ENCODE data around the gene OXCT2.
"Not testable (repeated sequence)": the region's sequence is repeated elsewhere in the genome, so short reads cannot be mapped to it uniquely, and the experiment has no call there.

OXCT2 gene

DNA sequence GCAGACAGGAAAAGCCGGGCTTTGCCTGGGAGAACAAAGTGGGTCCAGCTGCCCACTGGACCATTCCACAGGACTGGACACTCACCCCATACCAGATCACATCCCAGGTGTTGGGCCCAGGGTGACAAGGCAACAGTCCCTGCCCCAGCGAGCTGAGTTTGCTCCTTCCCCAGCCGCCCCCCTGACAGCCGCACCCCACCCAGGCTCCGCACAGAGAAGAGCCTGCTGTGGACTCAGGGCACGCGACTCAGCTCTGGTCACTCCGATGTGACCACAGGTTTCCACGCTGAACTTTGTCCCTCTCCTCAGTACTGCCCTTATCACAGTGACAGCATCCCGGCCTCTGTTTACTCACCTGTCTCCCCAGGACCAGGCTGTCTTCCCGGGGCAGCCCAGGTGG is 16.3 kb upstream of the OXCT2 start:
- DNase-seq (ENCODE audit: low read depth in 2 of 2) = no peak

DNA sequence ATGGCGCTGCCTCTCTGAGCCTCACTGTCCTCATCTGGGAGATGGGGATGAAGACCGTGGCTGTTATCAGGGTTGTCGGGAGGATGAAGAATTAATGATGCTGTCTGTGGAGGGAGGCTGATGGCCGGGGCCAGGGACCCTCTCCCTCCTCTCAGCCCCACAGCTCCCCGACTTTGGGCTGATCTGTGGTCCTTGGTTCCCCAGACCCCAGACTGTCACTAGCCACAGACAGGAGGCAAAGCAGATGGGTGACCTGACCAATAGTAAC is 15.9 kb upstream of the OXCT2 start:
- DNase-seq (ENCODE audit: low read depth in 2 of 2) = not testable (repeated sequence)

DNA sequence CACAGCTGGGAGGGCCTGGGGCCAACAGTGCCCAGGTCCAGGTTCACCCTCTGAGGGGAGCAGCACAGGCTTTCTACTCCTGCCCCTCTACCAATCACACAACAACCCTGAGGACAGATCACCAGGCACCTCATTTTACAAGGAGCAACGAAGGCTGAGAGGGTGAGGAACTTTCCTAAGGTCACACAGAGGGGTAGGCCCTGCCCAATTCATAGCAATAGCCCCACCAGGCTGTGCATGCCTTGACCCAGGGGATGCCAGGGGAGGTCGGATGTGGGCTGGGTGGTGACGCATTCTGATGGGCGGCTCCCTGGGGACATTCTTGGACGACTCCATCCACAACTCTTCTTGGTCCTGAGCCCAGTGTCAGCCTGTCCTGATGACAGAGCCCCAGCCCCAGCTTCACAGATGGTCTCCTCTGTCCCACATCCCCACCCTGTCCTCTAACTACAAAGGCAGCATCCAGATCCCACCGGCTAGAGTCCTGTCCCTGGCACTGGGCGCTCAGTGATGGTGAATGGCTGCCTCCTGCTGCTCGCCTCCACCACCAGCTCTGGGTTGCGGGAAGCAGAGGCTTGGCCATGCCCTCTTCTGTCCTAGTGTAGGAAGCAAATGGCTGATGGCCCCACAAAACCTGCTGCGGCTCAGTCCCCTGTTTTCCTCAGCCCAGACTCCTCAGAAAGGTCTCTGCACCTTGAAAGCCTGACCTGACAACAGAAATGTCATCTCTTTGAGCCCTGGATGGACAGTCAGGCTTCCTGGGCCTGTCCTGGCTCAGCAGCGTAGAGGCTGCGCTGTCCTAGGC is 15.4 kb upstream of the OXCT2 start:
- not testable (repeated sequence) for DNase-seq (ENCODE audit: low read depth in 2 of 2)

DNA sequence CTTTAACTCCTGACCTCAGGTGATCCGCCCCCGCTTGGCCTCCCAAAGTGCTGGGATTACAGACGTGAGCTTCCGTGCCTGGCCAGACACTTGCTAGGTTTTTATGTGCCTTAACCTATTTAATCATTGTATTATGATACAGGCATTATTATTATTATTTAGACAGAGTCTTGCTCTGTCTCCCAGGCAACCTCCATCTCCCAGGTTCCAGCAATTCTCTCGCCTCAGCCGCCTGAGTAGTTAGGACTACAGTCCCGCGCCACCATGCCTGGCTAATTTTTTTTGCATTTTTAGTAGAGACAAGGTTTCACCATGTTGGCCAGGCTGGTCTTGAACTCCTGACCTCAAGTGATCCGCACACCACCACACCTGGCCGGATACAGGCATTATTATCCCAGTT is 11.5 kb upstream of the OXCT2 start:
- not testable (repeated sequence) for DNase-seq (ENCODE audit: low read depth in 2 of 2)

DNA sequence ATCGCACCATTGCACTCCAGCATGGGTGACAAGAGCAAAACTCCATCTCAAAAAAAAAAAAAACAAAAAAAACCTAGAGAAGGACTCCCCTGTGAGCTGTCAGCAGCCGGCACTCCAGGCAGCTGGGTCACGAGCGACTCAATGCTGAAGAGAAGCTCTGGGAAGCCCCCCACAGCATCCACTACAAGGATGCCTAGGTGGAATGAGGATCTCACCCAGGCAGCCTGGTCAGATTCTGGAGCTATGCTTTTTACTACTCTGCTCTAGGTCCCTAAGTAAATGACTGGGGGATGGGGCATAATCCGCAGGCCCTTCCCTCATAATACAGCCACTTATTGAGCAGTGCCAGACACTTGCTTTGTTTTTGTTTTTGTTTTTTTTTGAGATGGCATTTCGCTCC is 11.0 kb upstream of the OXCT2 start:
- DNase-seq (ENCODE audit: low read depth in 2 of 2) = no peak

DNA sequence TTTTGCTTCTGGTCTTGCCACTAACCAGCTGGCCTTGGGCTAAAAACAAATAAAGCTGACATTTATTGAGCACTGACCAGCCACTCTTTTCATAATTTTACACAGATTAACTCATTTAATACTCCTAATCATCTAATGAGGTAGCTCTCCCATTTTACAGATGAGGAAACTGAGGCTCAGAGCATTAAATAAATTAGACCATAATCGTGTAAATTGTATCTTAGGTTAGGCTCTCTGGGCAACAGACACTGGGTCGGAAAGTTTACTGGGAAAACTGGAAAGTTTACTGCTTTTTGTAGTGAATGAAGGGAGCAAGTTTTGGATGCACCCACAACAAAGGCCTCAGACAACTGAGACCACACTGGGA is 10.2 kb upstream of the OXCT2 start:
- no peak for DNase-seq (ENCODE audit: low read depth in 2 of 2)

DNA sequence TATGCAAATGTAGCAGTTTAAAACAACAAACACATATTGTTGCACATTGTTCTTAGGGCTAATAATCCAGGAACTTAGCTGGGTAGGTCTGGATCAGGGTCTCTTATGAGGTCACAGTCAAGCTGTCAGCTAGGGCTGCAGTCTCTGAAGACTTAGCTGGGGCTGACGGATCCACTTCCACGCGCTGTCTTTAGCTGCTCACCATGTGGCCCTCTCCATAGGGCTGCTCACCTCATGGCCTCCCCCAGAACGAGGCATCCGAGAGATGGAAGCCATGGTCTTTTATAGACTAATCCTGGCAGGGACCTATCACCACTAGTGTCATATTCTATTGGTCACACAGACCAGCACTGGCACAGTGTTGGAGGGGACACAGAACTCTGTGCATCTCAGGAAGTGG is 8.7 kb upstream of the OXCT2 start:
- no peak for DNase-seq (ENCODE audit: low read depth in 2 of 2)

DNA sequence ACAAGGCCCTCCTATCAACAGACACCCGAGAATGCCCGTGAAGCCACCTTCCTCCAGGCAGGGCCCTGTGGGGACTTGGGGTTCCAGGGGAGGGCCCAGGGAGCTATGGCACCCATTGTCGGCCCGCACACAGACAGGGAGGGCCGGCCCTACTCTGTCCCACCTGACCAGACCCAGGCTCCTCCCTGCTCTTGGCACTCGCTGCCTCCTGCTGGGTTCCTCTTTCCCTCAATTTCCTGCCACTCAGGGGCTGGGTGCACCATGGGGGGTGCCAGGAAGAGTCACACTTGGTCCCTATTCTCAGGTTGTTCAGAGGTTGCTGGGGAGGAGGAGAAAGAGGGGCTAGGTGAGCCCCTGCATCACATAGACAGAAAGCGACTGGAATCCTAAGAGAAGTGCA is 8.0 kb upstream of the OXCT2 start:
- DNase-seq (ENCODE audit: low read depth in 2 of 2) = no peak

DNA sequence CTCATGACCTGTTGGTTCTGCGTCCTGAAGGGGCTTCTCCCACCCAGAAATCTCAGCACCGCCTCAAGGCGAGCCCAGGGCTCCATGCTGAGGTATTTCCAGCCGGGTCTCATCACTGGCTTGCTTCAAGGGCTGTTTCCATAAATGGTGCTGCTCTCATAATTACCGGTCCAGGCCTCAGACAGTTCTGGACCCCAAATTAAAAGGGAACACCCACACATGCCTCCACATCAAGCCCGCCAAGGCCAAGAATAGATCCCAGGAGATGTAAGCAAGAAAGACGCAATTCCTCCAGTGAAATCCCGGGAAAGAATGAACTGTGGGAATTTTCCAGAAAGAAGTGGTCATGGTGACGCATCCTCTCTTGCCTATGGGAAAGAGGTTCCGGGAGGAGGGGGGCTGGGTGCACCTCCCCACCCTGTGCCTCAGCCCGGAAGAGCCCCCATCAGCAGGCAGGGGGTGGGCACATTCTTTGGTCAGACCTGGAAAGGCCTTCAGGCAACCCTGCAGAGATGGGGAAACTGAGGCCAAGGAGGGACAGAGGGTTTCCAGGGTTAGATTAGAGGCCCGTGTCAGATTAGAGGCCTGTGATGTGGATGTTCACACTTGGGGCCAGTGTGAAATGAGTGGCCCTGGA is 7.4 kb upstream of the OXCT2 start:
- DNase-seq (ENCODE audit: low read depth in 2 of 2) = not testable (repeated sequence)

DNA sequence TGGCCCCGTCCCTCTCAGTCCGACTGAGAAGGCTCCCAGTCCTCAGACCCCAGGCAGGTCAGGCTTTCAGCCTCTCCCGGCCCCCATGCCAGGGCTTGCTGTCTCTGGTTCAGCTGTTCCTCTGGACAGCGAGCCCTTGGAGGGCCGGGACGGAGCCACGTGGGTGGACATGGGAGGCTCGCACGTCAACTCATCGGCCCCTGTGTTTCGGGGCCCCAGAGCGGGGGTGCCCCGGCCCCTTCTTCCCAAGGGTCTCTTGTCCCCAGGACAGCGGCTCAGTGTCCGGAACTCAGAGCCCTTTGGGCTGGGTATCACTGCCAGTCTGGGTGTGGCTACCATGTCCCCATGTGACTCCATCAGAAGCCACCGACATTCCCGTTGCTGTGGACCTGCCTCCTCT is 6.7 kb upstream of the OXCT2 start:
- DNase-seq (ENCODE audit: low read depth in 2 of 2) = not testable (repeated sequence)

DNA sequence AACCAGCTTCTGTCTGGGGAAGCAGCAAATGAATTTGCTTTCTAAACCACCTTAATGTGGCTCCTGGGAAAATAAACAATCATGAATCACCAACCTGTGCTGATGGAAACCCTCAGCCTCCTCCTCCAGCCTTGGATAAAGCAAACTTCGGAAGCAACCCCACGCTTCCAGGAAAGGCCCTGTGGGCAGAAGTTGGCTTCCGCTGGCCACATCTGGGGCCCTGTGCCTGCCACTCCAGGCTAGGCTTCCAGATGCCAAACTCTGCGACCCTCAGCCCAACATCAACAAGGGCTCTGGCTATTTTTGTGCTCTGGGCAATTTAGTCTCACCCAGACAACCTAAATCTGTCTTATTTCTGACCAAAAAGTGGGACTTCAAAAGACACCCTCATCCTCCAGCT is 6.2 kb upstream of the OXCT2 start:
- no peak for DNase-seq (ENCODE audit: low read depth in 2 of 2)

DNA sequence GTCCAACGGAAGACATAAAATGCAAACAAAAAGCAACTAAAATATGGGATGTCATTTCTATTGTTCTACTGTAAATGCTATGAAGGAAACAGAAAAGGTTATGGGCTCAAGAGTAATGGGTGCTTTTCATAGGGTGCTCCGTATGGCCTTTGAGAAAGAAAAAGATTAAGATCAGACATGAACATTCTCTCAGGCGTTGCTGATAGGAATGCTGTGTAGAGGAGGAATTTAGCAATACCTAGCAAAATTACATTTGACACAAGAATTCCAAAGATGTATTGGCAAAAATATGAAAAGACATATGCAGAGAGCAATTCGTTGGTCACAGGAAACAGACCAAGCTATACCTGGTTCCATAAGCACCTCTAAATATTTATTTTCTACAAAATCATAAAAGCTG is 5.7 kb upstream of the OXCT2 start:
- no peak for DNase-seq (ENCODE audit: low read depth in 2 of 2)

DNA sequence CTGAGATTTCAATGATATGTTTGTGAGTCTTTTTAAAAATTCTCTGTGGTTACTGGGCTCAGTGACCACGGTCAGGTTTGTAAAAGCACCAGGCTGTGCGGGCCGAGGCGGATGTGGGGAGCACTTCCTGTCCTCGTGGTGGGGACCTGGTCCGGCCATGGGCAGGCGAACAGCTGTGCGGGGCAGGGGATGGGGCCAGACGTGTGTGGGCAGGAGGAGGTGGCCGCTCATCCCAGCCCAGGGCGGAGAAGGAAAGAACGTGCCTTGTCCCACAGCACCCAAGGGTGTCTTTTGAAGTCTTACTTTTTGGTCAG is 5.2 kb upstream of the OXCT2 start:
- DNase-seq (ENCODE audit: low read depth in 2 of 2) = no peak

DNA sequence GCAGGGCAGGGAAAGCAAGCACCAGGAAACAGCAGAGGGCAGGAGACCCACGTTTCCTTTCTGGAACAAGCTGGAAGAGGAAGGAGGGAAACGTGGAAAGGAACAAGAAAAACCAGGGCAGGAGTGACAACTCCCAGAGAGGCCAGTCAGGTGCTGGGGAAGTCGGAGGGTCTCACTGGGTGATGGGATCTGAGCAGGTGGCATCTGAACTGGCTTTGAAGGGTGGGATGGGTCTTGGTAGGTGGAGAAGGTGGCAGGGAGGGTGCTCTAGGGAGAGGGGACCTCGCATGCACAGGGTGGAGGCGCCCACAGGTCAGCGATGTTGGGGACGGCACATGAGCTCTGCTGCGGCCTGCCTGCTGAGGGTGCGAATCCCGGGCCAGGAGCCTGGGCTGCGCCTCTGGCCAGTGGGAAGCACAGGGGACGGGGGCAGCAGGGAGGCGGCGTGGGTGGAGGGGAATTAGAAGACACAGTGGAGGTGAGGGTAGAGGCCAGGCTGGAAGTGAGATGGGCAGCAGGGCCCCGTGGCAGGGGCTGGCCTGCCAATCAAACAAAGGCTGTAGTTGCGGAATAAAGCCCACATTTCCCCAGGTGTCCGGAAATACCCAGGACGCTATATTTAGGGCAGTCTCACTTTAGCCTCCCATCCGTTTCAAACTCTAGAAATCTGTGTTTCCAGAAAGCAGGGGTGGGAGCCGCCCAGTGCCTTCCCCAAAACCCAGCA is 4.7 kb upstream of the OXCT2 start:
- not testable (repeated sequence) for DNase-seq (ENCODE audit: low read depth in 2 of 2)

DNA sequence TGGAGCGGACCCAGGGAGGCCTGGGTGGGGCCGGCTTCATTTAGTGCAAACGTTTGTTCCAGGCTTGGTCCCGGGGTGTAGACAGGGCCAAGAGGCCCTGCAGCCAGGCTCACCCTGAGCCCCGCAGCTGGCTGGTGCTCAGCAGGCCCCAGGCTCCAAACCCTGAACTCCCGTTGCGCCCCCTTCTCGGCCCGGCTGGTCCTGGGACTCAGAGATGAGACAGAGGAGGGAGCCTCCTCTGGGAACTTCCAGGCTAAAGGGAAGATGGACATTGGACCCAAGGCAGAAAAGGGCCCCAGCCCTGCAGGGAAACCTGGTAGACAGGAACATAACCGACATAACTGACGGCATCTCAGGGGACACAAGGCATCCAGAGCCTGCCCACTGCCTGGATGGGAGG is 4.0 kb upstream of the OXCT2 start:
- not testable (repeated sequence) for DNase-seq (ENCODE audit: low read depth in 2 of 2)

DNA sequence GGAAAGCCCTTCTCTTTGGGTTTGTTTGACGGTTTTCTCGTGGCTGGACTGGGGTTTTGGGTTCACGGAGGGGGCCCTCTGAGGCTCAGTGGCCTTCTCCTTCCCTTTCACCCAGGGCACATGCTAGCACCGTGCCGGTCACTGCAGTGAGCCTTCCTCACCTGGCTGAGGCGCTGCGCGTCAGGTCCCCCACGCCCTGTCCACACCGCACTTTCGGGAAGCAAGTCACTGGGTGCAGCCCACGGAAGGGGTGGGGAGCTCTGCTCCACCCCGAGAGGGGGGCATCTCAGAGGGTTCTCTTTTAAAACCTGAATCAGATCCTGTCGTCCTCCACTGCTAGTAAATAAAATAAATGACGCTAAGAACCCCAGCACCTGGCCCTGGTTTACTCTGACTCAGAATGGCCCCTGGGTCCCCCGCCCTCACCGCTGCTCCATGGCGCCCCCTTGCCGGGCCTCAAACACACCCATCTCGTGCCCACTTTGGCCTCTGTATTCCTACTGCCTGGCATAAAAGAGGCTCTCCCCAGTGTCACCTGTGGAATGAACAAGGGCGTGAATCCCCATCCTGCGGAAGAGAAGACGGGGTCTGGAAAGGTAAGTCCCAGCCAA is 2.3 kb upstream of the OXCT2 start:
- DNase-seq (ENCODE audit: low read depth in 2 of 2) = not testable (repeated sequence)

DNA sequence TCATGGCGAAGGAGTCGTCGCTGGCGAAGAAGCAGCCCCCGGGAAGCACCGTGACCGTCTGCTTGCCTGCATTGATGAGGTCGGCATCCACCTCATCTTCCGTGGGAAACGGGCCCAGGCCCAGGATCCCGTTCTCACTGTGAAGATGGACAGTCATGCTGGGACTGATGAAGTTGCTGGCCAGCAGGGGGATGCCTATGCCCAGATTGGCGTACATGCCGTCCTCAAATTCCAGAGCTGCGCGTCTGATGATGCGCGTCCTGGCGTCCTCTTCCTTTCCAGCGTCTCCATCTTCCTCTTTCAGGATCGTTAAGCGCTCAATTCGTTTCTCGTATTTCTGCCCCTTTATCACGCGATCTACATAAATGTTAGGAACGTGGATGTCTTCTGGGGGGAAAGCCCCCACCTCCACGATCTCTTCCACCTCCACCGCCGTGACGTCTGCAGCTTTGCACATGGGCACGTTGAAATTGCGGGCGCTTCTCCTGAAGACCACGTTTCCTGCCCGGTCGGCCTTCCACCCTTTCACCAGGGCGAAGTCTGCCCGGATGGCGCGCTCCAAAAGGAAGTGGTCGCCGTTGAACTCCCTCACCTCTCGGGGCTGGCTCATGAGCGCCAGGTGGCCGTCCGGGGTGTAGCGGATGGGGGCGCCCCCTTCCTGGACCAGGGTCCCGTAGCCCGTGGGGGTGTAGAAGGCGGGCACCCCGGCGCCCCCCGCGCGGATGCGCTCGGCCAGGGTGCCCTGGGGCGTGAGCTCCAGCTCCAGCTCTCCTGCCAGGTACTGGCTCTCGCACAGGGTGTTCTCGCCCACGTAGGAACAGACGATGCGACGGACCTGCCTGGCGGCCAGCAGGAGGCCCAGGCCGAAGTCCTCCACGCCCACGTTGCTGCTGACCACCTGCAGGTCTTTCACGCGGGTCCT is 787 bp downstream of the OXCT2 start:
- DNase-seq (ENCODE audit: low read depth in 2 of 2) = not testable (repeated sequence)

DNA sequence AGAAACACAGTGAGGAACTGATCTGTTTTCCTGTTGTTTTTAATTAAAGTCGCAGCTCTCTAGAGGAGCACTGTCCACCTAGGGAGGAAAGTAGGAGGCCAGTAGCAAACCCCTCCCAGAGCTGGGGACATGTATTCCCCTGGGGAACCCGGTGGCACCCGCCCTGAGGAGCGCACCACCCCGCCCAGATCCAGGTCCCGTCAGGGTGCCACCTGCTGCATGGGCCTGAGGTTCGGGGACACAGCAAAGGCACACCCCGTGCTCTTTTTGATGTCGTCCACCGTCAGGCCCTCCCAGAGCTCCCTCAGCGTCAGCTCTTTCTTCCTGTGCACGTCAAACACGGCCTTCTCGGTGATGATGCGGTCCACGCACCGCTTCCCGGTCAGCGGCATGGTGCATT is 1.6 kb downstream of the OXCT2 start:
- DNase-seq (ENCODE audit: low read depth in 2 of 2) = not testable (repeated sequence)

DNA sequence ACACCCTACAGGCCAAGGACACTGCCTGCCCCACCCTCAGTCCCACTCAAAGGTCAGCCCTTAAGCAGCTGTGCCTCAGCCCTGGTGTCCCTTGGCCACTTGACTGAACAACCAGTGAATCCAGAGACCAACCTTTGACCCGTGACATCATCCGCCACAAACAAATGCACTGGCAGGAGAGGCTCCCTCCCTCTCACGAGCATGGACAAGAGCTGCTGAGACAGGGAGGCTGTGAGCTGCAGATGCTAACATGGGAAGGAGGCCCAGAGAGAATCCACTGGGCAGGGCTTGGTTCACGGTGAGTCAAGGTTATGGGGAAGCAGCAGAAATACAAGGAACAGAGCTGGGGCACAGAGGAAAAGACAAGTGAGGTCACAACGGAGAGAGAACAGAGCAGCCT is 4.7 kb downstream of the OXCT2 start:
- not testable (repeated sequence) for DNase-seq (ENCODE audit: low read depth in 2 of 2)

DNA sequence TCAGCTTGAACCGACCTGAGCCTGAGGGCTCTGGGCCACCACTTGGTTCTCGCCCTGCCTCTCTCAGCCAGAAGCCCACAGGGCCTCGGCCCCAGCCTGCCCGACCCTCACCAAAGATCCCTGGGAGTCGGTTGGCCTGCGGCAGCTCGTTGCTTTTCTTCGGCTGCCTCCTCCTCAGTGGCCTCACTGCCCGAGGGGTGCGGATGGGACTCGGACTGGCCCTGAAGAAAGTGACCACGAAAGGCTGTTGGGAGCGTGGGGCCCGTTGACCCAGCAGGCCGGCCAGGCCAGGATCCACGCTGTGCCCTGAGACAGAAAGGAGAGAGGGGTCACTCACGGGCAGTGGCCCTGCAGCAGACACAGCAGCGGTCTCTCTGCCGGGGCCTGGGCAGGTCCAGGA is 6.6 kb downstream of the OXCT2 start:
- DNase-seq (ENCODE audit: low read depth in 2 of 2) = not testable (repeated sequence)

DNA sequence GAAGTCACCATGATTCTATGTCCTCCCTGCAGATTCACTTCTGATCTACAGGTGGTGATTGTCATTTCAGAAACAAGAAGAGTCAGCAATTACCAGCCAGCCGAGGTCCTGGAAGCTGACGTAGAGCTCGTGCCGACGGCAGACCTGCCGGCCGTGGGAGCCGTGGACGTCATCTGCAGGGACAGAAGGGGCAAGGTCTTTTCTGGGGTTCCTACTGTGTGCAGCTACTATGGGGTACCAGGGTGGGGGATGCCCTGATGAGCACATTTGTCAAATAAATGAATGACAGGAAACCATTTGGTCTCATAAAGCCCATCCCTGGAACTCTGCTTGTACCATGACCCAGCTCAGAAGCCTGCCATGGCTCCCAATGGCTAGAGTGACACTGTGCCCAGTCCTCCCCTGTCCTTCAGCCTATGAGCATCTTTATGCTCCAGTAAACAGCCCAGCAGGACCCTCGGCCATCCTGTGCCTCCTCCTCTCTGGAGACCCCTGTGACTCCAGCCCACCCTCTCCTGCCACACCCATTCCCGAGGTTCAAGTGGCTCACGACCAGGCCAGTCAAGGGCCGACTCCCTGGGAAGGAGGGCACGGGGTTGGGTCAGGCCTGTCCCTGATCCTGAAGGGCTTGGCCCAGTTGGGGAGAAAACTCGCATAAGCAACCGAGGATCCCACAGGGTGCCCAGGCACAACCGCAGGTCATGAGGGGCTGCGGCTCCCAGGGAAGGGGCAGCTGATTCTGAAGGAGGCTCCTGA is 7.4 kb downstream of the OXCT2 start:
- not testable (repeated sequence) for DNase-seq (ENCODE audit: low read depth in 2 of 2)

Data from stimulated activated CD4-positive, alpha-beta T cell treated with anti-CD3 and anti-CD28 coated beads, Interleukin-1b, Interleukin-23, amount 100 ng/mL, for 4 hours (primary cell).